DND-41 (cell line): ENCODE results near the gene ADARB2.

Experiments
- EZH2 ChIP-seq: IDR thresholded peaks from 3 replicates; pipeline ENCODE4 v1.6.1; 2012; ENCODE audit warnings: borderline replicate concordance, low read depth, mild to moderate bottlenecking, moderate library complexity, low read length, inconsistent platforms; ENCODE audit not compliant: severe bottlenecking
- TF ChIP-seq, protein P1 (sequence below): IDR thresholded peaks from 2 replicates; pipeline ENCODE4 v1.5.1; 2012; ENCODE audit warnings: borderline replicate concordance, low read length, moderate library complexity, mild to moderate bottlenecking; ENCODE audit not compliant: poor library complexity, severe bottlenecking; ENCODE audit errors: extremely low read depth

GRCh38 chr10:1393481-1393880 lies 343.8 kb downstream of the ADARB2 start:
- TF ChIP-seq, protein P1, sequence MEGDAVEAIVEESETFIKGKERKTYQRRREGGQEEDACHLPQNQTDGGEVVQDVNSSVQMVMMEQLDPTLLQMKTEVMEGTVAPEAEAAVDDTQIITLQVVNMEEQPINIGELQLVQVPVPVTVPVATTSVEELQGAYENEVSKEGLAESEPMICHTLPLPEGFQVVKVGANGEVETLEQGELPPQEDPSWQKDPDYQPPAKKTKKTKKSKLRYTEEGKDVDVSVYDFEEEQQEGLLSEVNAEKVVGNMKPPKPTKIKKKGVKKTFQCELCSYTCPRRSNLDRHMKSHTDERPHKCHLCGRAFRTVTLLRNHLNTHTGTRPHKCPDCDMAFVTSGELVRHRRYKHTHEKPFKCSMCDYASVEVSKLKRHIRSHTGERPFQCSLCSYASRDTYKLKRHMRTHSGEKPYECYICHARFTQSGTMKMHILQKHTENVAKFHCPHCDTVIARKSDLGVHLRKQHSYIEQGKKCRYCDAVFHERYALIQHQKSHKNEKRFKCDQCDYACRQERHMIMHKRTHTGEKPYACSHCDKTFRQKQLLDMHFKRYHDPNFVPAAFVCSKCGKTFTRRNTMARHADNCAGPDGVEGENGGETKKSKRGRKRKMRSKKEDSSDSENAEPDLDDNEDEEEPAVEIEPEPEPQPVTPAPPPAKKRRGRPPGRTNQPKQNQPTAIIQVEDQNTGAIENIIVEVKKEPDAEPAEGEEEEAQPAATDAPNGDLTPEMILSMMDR: no peak
- TF ChIP-seq EZH2: no peak
